Right lobe of liver (tissue), 4 donors: ENCODE data around the gene DENND4A.

Experiments used
- POLR2A ChIP-seq: fragments of 450-650 bp; IDR thresholded peaks from one replicate; pipeline ENCODE4 v1.6.1; 2017; ENCODE audit warnings: antibody characterized with exemption, mild to moderate bottlenecking
- TF ChIP-seq, protein P1 (sequence below), 4 donors: fragments of 200-600 bp in 3 of 4; fragments of 450-650 bp in 1 of 4; IDR thresholded peaks; one replicate each; pipeline versions ENCODE4 v1.5.1 to v1.8.0; 2016 to 2022; ENCODE audit warnings: antibody characterized with exemption in 4 of 4, mild to moderate bottlenecking in 2 of 4
- donor health status: DM: no; HTN: no; CAD: no.
- donor health status: DM: no; HTN: no; CAD: no.
- donor health status: DM: no; HTN: yes; CAD: no.

DNA sequence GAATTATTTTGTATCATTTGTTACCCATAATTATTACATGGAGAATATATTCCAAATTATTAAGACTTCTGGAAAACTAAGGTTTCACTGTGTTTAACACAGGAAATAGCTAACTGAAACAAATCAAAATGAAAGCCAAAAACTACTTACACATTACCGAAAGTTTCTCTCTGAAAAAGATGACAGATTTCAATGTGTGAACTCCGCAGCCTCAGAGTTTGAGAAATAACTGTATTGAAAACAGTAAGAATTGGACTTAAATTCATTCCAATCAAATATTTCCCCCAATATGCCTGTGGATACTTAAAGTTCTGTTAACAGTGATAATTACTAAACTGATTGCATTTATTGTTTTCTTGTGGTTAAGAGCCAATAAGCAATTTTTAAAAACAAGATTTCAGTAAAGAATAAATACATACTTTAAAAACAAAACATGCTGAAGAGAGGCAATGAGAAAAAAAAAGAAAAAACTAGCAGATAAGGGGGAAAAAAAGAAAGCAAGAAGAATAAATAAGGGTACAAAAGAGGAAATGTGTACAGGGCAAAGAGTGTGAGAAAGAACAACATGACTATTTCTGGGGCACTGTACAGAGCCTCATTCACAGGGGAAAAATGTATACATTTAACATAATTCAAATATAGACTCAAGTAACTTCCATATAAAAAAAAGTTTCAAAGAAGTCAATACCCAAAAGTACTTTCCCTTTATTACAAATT, 30.7 kb downstream of the DENND4A start:
- TF ChIP-seq, protein P1, sequence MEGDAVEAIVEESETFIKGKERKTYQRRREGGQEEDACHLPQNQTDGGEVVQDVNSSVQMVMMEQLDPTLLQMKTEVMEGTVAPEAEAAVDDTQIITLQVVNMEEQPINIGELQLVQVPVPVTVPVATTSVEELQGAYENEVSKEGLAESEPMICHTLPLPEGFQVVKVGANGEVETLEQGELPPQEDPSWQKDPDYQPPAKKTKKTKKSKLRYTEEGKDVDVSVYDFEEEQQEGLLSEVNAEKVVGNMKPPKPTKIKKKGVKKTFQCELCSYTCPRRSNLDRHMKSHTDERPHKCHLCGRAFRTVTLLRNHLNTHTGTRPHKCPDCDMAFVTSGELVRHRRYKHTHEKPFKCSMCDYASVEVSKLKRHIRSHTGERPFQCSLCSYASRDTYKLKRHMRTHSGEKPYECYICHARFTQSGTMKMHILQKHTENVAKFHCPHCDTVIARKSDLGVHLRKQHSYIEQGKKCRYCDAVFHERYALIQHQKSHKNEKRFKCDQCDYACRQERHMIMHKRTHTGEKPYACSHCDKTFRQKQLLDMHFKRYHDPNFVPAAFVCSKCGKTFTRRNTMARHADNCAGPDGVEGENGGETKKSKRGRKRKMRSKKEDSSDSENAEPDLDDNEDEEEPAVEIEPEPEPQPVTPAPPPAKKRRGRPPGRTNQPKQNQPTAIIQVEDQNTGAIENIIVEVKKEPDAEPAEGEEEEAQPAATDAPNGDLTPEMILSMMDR (IDR thresholded peaks at IDR 0.05): no peak
- TF ChIP-seq POLR2A: no peak
